SKM-1 treated with dmso at 0.1 percent for 144 hours (cell line): ENCODE data around the gene CAMK1D.

Experiments
- DNase-seq: peaks from one replicate; lab custom pipeline; 2025; ENCODE audit not compliant: unreplicated experiment; lab: John Stamatoyannopoulos, UW

CAMK1D gene

DNA sequence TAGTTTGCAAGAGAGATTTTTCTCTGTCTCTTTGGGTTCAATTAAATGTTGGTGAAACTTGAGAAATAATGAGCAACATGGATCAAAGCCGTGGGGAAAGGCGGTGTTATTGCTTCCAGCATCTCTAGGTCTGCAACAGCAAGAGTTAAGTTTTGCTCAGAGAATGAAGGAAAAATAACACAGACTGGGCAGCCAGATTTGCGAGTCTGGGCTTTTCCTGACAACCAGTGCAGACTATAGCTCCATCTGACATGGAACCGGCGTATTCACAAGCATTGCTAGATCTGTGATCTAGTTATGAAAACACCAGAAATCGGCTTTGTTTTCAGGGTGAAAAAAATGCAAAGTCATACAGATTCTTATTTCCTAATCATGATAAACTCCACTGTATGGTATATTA lies 110.4 kb downstream of the CAMK1D start:
- DNase-seq: no peak

DNA sequence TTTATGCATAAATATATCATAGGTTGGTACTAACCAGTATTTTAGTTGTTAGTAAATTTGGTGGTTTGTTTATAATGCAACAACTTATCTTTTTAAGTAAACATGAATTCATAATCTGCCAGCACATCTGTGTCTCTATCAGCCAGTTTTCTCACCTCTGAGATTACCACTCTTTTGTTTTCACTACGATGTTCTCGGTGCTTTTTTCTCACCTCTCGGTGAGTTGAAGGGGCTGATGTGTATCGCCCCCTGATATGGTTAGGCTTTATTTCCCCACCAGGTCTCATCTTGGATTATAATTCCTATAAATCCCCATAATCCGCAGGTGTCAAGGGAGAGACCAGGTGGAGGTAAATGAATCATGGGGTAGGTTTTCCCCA lies 114.1 kb downstream of the CAMK1D start:
- no peak for DNase-seq

DNA sequence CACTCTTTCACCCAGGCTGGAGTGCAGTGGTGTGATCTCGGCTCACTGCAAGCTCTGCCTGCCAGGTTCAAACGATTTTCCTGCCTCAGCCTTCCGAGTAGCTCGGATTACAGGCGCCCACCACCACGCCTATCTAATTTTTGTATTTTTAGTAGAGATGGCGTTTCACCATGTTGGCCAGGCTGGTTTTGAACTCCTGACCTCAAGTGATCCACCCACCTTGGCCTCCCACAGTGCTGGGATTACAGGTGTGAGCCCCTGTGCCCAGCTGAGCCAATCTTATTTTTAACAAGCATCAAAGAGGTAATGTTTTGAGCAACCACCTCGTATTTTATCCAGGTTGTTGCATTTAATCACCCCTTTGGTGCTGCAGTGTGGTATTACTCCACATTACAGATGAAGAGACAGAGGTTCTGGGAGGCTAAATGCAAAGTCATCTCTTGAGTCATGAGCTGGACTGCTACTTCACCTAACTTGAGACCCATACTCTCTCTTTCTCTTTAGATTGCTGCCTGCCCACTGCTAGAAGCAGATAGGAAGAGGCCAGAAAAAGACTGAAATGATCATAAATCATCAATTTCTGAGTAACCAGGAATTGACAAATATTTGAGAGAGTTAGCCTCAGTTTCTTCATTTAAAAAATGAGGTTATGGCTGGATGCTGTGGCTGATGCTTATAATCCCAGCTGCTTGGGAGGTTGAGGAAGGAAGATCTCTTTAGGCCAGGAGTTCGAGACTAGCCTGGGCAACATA lies 116.2 kb downstream of the CAMK1D start:
- no peak for DNase-seq

DNA sequence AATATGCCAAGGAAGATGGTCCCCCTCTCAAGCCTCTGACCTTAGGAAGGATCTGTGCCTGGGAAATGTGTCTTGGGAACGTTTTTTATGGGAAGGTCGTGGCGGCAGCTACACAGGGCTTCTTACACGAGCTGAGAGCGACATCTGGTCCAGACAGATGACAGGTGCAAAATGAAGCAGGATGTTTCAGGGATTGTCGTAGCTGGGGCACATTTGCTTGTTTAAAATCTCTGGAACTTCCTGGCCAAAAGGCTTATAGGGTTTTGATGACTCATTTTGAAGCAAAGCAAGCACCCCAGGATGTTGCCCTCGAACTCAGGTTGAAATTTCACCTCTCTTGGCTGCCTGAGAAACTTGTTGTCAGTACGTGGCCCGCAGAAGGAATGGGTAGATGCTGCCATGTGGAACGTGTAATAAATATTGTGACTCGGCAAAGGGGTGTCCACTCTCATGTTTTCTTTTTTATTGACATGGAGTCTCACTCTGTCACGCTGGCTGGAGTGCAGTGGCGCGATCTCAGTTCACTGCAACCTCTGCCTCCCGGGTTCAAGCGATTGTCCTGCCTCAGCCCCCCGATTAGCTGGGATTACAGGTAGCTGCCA lies 117.5 kb downstream of the CAMK1D start:
- no peak for DNase-seq

DNA sequence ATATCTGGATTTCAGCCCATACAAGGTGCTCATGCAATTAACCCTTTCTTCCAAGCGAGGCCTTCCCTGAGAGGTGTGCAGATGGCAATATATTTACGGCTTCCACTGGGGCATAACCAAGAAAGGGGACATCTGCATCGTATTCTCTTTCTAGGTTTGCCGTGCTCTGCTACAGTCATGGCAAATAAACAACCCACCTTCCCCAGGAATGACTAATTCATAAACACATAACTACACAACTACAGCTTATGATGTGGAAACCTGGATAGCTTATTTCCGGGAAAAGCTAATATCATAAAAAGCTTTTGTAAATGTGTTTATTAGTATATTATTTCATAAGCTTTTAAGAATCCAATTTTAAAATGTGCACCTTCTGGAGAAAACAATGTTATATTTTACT lies 120.0 kb downstream of the CAMK1D start:
- DNase-seq: no peak

DNA sequence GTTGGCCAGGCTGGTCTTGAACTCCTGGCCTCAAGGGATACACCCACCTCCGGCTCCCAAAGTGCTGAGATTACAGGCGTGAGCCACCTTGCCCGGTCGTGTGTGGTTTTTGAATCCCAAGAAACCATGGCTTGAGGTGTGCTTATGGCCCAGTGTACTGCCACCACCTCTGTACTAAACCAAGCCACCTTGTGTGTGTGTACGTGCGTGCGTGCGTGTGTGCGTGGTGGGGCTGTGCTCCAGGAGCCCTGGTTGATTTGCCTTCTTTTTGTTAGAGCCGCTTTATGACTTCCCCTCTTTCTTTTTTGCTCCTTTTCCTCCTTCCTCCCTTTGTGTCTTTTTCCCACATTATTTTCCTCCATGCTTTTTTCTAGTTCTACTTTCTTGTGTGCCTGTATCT lies 121.4 kb downstream of the CAMK1D start:
- DNase-seq: no peak

DNA sequence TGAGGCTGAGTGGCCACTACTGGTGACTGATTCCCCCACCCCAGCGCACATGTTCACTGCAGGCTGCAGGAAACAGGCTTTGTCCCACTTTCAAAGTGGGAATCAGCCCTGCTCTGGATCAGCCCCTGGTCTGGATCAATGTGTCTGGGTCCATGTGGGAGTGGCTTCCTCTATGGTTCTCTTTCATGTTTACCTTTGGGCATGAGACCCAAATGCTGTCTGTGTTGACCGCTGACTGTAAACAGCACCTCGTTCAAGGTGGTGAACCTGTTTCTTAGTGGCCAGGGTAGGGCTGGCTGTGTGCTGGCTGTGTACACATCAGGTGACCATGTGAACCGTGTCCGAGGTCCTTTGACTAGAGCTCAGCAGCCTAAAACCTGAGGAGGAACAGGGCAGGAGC lies 121.8 kb downstream of the CAMK1D start:
- DNase-seq: no peak

DNA sequence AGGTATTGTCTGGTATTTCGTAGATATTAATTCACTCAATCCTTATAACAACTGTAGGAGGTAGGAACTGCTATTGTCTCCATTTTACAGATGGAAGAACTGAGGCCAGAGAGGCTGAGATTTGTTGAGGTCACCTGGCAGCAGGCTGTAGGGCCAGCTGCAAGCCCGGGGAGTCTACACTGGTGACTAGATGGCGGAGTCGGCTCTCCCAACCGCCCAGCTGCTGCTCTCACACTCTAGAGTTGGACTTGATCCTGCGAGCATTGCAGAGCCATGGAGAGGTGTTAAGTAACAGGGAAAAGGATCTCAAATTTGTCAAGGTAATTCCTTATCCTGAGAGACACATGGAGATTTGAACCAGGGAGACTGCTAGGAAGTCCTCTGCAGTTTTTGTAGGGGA lies 124.1 kb downstream of the CAMK1D start:
- DNase-seq: no peak

DNA sequence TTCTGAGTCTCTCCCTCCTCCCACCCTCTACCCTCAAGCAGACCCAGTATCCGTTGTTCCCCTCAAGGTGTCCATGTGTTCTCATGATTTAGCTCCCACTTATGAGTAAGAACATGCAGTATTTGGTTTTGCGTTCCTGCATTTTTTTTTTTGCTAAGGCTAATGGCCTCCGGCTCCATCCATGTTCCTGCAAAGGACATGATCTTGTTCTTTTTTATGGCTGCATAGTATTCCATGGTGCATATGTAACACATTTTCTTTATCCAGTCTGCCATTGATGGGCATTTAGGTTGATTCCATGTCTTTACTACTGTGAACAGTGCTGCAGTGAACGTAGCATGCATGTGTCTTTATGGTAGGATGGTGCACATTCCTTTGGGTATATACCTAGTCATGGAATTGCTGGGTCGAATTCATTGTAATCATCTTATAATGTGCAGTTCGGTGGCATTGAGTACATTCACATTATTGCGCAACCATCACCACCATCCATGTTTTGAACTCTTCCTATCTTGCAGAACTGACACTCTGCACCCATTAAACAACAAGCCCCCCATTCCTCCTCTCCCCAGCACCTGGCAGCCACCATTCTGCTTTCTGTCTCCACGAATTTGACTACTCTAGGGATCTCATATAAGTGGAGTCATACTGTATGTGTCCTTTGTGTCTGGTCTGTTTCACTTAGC lies 125.5 kb downstream of the CAMK1D start:
- no peak for DNase-seq

DNA sequence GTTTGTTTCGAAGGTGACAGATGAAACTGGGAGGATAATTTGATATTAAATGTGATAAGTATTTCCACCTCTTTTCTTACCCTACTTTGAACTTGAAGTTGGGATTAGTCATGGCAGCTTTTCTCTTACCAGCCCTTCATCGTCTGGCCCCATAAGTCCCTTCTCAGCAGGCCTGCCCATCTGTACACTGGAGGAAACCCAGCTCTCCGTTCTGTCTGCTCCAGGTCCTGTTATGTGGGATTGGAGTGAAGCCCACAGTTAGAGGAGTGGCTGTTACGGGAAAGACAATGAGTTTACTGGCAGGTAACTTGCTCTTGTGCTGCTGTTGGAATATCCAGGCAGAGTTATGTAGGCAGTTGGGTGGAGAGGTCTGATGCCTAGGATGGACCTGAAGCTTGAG lies 127.3 kb downstream of the CAMK1D start:
- no peak for DNase-seq

DNA sequence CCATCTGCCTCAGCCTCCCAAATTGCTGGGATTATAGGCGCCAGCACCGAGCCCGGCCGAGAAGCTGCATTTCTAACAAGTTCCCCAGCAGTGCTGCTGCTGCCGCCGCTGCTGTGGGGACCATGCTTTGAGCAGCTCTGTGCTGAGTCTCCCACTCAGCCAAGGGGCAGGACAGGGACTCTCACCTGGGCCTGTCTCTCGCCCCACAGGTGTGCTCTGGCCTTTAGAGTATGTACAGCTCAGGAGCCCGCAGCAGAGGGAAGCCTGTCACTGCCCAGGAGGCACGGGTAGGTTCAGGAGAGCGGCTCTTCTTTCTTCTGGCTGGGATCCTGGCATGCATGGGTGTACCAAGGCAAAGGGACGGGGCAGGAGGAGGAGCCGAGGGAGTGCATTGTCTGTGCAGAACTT lies 130.1 kb downstream of the CAMK1D start:
- DNase-seq: no peak

DNA sequence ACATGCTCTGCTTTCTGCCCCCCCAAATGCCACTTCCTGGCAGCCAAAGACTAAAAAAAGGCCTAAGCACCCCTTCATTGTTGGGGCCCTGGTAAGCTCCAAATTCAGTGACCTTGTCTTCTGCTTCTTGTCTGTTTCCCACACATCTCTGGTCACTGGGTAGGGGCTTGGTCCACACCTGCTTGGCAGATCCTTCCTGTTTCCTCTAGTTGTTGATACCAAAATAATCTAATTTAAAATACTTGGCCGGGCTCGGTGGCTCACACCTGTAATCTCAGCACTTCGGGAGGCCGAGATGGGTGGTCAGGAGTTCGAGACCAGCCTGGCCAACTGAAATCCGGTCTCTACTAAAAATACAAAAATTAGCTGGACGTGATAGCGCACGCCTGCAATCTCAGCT lies 130.6 kb downstream of the CAMK1D start:
- no peak for DNase-seq

DNA sequence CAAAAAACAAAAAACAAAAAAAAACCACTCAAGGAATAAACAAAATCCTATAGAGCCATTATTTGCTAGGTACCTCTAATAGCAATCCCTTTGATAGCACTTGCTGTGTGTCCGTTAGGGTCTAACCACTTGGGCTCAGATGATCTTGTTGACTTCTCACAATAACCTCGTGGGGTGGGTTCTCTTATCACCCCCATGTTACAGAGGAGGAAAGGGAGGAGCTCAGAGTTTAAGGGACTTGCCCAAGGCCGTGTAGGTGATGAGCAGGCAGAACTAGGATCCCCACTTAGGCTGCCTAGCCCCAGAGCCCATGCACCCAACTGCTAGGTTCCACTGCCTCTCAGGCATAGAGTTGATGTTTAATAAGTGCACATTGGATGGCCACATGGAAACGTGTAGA lies 131.1 kb downstream of the CAMK1D start:
- no peak for DNase-seq

DNA sequence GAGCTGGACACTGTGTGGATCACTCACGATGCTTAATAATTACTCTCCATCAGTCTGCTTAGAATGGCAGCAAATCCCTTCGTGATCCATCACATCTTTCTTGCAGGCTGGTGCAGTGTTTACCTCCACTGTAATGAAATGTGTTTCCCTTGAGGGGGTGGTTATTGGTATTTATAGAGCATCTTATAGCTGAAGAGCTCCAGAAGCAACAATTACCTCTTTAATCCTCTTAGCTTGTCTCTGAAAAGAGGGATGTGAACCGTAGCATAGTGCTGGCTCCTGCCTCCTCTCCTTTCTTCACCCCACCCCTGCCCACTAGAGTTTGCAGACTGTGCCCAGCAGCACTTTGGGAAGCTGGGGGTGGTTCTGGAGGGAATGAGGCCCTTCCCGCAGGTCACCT lies 132.6 kb downstream of the CAMK1D start:
- DNase-seq: no peak

DNA sequence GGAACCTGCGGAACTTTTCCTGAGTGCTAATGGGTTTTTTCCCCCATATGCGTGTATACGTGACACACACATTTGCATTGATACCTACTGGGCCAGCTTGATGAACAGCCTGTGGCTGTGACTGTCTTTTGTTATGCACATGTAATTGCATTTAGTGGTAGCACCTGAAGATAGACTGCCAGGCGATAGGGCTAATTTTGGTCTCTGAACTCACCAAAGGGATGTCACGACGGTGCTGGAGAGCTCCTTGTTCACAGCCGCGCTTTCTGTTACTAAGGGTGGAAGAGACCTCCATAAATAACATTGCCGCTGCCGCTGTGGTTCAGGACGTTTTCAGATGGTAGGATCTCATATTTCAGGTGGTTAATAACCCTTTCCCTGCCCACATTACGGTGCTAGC lies 133.2 kb downstream of the CAMK1D start:
- DNase-seq: no peak

DNA sequence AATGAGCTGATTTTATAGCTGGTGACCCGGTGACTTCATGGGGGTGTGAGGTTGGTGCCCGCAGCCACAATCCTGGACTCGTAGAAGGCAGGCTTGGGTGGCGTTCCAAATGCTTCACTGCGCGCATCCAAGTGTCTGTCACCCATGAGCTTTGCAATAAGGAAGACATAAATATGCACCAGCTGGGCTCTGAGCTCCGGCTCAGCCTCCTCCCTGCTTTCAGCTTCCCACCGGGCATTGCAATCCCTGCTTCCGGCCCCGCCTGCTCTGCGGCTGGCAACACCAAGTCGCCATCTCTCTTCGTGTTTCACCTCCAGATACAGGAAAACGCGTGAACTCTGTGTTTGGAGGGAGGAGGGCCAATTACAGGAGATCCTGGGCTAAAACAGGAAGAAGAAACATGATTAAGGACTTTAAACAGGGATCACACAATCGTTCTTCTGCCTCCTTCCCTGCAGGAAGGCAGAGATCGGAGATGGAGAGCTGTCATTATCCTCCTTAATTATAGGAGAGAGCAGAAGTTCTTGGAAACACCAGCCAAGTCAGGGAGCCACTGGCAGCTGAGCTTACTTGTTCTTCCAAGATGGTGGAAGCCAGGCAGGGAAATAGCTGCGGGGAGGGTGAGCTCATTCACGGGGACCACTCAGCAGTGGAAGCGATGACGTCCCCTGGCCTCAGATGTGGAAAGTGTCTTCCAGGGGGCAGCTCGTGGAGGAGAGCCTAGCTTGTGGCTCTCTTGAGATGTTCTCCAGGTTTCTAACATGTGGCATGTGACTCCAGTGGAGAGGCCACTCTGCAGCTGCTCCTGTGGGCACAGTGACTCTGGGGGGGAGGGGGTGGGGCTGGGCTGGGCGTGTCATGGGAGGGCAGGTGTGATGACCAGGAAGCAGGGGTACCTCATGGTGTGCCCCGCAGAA lies 134.9 kb downstream of the CAMK1D start:
- DNase-seq: no peak

DNA sequence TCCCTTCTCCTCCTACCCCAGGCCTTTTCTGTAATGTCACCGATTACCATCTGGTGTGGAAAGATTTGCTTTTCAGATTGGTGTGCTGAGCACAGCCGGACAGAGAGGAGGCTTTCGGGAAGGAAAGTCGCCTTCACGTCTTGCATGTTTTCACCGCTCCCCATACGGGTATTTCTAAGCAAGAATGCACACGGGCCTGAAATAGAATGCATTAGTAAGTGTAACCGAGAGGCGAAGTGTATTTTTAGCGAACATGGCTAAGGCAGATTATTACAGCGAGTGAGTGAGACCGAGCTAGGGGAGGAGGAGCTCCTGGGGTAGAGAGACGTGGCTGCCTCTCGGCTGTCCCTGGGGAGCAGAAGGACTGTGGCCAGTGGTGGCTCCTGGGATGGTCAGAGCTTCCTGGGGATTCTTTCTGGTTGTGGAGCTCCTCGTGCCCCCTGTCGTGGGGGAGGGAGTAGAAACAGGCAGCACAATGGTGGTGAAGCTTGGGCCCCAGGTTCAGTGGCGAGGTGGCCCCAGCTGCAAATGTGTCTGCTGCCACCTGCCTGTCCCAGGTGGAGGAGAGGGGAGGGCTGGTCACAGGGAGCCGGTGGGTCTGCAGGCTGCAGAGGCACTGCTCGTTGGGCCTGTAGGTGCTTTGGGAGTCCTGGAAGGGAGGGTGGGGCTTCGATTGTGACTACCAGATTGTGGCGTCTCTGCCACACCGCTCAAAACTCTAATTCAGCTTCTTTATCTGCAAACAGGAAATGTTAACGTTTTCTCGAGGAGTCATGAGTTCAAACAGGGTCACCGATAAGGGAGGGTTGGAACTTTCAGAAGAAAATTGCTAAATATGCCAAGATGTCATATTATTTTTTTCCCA lies 135.8 kb downstream of the CAMK1D start:
- DNase-seq: no peak

DNA sequence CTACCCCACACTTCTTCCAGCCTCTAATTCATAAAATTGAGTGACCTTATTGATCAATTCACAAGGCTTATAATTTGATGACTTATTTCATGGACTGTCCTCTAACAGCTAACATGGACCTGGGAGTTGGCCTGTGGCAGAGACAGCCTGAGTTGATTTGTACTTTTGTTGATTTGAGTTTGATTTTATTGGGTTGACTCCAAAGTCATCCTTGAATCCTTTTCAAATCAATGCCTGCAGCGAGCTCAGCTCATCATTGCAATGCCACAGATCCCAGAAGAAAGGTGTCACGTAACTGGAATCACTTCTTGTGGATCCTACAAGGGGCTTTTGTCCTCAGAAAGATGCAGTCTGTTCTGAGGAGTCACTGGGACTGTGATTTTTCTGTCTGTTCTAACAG lies 138.0 kb downstream of the CAMK1D start:
- no peak for DNase-seq

DNA sequence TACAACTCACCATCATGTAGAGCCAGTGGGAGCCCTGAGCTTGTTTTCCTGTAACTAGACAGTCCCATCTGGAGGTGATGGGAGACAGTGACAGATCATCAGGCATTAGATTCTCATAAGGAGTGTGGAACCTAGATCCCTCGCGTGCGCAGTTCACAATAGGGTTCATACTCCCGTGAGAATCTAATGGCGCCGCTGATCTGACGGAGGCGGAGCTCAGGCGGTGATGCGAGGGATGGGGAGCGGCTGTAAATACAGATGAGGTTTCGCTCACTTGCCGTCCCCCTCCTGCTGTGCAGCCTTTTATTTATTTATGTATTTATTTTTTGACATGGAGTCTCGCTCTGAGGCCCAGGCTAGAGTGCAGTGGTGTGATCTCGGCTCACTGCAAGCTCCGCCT lies 139.3 kb downstream of the CAMK1D start:
- no peak for DNase-seq

DNA sequence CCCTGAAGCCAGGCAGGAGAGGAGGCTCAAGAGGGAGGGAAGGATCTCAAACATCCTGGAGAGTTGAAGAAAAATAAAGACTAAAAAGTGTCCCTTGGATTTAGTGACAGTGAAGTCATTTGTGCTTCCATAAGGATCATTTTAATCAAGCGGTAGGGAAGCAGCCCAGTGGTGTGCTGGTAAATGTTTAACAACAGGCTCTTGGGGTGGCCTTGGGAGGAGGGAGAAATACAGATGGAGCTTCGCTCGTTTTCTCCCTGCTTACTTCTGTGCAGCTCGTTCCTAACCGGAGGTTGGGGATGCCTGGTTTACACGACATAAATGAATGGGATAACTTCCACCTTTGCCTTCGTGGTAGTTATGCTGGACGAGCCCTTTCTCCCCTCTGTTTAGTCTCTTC lies 140.0 kb downstream of the CAMK1D start:
- no peak for DNase-seq

DNA sequence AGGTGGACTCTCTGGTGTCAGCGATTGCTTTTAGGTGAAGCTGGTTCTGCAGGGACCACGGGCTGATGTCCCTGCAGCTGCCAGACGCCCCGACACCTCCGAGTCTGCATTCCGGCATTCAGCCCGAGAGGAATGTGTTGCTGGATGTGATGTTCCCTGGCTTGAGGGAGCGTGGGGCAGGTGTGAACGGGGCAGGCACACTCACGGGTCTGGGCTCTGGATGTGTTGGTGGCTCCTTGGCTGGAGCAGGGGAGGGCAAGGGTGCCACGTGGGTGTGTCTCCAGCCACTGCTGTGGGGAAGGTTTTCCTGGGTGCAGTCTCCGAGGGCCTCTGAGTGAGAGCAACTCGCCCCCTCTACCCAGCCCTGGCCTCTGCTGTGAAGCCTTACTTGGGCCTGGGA lies 140.5 kb downstream of the CAMK1D start:
- DNase-seq: no peak
